ENCODE data around the gene SLC6A3. TPM values are rescaled to one million over a fixed set of nuclear protein-coding genes. Genes with fewer than 3 reads are reported as not detected.

Gene SLC6A3
- total RNA-seq, 2 experiments from 2014 or later: not detected

DNA sequence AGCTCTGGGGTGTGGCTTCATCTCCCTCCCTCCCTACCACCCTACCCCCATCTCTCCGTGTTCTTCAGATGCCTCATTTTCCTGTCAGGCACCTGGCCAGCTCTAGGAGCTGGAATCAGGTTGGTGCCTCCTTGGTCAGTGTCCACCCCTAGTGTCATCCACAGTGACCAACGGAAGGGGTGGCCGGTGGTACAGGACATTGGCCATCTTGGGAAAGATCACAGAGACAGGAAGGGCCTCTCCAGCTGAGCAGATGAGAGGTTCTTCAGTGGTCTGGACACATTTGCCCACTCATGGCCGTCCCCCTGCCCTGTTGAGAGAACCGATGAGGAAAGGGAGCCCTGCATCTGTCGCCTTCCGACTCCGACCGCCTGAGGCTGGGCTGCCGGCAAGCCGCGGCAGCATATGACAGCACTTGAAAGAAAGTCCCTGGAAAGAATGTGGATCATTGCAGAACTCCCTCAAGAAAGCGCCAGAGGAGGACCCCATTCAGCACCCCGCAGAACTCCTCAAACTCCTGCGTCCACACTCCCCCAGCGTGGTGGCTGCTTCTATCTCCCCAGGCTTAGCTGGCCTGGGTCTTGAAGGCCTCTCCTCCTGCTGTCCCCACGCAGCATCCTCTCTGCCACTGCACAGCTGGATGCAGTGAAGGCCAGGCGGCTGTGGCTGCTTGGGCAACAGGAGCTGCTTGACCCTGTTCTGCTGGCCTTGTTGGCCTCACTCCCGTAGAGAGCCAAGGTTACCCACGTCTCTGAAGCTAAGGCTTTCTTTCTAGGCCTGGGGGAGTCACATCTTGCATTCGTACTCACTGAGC, 98.4 kb downstream of the SLC6A3 start:
- CTCF ChIA-PET: interaction anchor here (0.7 to 0.9 kb wide), 3 partner anchors 12 to 298 kb away, joined by 3 to 4 read pairs (median 3); no protein-coding TSS in a partner anchor
- H3K27me3 Mint-ChIP-seq (ENCODE audit: low read depth): no peaks in the 10 kb centered on the region
- H3K36me3 Mint-ChIP-seq (ENCODE audit: low read depth): peaks cover 9% of the 10 kb centered on the region
- H3K27ac Mint-ChIP-seq: no peak overlapping the region
- peaks cover 26% of the 10 kb centered on the region for H3K4me1 Mint-ChIP-seq (ENCODE audit: low read depth)
- peak overlapping the region; percentile 76 for H3K4me3 Mint-ChIP-seq
- no peaks in the 10 kb centered on the region for H3K9me3 Mint-ChIP-seq
- intact Hi-C loops (cut with micrococcal nuclease): loop anchor here (10.0 kb wide), 2 partner anchors 298 to 872 kb away; no protein-coding TSS in a partner anchor
- DNase-seq: no peak

DNA sequence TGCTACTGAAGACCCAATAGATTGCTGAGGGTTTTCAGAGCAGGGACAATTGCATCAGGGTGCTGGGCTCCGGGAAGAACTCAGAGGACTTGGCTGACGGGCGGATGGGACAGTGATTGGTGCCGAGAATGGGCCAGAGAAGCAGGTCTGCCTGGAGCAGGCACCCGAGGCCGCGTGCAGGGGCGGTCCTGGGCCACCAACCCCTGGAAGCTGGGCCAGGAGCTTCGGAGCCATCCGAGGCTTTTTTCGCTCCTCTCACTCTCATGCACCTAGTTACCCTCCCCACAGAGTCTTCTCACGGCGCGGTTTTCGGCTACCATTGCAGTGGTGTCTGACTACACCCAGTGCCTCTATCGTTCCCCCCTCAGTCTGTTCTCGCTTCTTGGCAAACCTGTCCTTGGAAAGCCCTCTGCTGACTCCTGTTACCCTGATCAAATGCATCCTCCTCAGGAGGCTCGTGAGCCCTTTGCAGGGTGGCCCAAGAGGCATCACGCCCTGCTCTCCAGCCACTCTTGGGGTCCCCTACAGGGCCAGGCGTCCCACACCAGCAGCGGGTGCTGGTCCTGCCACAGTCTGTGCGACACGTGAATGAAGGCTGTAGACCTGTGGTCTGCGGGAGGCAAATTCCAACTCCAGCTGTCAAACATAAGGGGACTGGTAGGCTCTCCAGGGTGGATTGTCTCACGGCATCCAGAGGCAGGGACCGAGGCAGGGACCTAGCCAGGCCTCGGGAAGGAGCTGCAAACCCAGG, 99.2 kb downstream of the SLC6A3 start:
- Mint-ChIP-seq H3K4me3 (peak overlapping the region; percentile 76), H3K27ac (peak overlapping the region; percentile 53), H3K9me3 (no peaks in the 10 kb centered on the region), H3K4me1 (ENCODE audit: low read depth) (peaks cover 30% of the 10 kb centered on the region), H3K36me3 (ENCODE audit: low read depth) (peaks cover 15% of the 10 kb centered on the region), H3K27me3 (ENCODE audit: low read depth) (no peaks in the 10 kb centered on the region)
- CTCF ChIA-PET: interaction anchor here (0.9 kb wide), 2 partner anchors 13 to 299 kb away, joined by 3 read pairs; no protein-coding TSS in a partner anchor
- DNase-seq: no peak
- intact Hi-C loops (cut with micrococcal nuclease): loop anchor here (1.0 to 10.0 kb wide), 8 partner anchors 30 to 871 kb away; partner anchors contain the start of gene TERT

DNA sequence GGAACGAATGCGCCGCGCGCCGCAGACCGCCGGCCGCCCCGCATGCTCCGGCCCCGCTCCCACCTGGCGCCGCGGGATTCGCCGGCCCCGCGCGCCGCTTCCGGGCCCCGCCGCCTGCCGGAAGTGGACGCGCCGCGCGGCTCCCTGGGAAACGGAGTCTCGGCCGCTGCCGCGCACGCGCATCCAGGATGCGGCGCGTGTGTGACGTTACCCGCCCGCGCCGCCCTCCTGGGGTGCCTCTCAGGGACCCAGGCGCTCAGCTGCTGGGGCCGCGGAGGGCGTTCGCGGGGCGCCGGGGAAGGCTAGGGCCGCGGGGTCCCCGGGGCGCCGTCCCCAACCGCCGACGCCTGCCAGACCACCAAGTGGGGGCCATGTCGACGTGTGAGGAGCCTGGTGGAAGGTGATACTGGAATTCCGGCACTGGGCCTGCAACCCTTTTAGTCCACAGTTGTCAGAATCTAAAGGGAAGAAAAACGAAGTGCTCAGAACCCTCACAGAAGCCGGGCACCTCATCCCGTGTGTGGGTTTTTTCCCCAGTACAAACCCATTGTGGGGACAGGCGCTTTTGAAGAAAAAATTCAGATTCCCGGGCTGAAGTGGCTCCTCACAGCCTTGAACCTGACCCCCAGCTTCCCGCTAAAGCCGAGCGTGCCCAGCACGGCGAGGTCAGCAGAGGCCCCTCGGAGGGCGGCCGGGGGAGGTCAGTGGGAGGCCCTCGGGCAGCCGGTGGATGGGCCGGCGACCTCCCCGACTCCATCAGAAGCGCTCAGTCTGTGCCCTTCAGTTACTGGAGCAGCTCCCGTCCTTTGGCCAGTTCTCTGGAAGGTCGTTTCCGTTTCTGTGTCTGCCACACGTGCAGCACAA, 100.0 kb downstream of the SLC6A3 start, which contains the start of gene CLPTM1L:
Gene CLPTM1L (minus strand): TSS at position 125 of the 864 bp plus-strand sequence. CDS start 258 bp downstream, outside the sequence.
- intact Hi-C loops (cut with micrococcal nuclease): loop anchor here (1.0 to 10.0 kb wide), 8 partner anchors 29 to 870 kb away; partner anchors contain the start of gene TERT
- peak within 1 kb of the TSS; percentile 70 for H3K27ac Mint-ChIP-seq
- H3K27me3 Mint-ChIP-seq (ENCODE audit: low read depth): no peaks in the 10 kb centered on the region
- peaks cover 18% of the 10 kb centered on the region for H3K36me3 Mint-ChIP-seq (ENCODE audit: low read depth)
- CTCF ChIA-PET: interaction anchor here (0.9 to 1.0 kb wide), 2 partner anchors 35 to 172 kb away, joined by 3 read pairs; no protein-coding TSS in a partner anchor
- peak; percentile 87 for DNase-seq
- H3K9me3 Mint-ChIP-seq: no peaks in the 10 kb centered on the region
- H3K4me1 Mint-ChIP-seq (ENCODE audit: low read depth): peaks cover 31% of the 10 kb centered on the region
- peak within 1 kb of the TSS; percentile 79 for H3K4me3 Mint-ChIP-seq

DNA sequence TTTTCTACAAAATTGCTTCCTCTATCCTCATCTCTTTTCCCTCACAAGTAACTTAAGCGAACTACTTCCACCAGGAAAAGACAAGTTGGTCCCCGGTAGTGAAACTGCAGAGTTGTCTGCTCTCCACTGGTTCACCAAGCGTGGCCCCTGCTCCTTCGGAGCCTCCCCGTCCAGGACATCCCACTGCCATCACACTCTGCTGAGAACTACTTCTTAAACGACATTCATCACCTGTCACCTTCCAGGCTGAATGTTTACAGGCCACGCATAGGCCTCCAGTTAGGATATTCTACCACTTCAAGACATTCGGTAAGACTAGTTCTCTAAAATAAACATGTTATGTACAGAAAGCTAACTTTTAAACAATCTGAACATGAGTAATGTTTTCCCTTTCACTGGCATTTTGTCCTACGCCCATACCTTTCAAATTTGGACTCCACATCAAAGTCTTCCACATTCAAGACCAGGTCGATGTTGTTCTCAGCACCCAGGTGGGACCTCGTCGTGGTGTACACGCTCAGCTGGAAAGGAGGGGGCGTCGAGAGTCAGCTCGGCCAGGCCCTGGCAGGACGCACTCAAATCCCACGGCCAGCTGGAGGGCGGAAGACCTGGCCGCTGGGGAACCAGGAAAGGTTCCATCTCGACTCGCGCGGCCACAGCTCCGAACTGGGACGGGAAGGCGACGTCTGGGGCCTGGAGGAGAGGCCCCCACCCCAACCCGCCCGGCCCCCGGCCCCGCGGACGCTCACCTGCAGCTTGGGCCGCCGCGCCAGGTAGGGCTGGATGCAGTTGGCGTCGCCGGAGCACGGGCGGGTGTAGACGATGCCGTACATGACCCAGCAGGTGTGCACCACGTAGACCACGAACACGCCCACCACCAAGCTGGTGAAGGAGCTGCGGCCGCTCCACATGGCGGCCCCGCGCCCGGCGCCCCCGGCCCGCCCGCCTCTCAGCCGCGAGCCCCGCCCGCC, 101.0 kb downstream of the SLC6A3 start:
- CTCF ChIA-PET: interaction anchor here (0.7 to 1.0 kb wide), 3 partner anchors 36 to 285 kb away, joined by 3 read pairs; no protein-coding TSS in a partner anchor
- Mint-ChIP-seq H3K27ac (peak overlapping the region; percentile 70), H3K36me3 (ENCODE audit: low read depth) (peaks cover 20% of the 10 kb centered on the region), H3K27me3 (ENCODE audit: low read depth) (no peaks in the 10 kb centered on the region), H3K4me1 (ENCODE audit: low read depth) (peaks cover 31% of the 10 kb centered on the region), H3K4me3 (peak overlapping the region; percentile 79), H3K9me3 (no peaks in the 10 kb centered on the region)
- intact Hi-C loops (cut with micrococcal nuclease): loop anchor here (10.0 kb wide), 2 partner anchors 301 to 869 kb away; no protein-coding TSS in a partner anchor
- peak; percentile 21 for DNase-seq

DNA sequence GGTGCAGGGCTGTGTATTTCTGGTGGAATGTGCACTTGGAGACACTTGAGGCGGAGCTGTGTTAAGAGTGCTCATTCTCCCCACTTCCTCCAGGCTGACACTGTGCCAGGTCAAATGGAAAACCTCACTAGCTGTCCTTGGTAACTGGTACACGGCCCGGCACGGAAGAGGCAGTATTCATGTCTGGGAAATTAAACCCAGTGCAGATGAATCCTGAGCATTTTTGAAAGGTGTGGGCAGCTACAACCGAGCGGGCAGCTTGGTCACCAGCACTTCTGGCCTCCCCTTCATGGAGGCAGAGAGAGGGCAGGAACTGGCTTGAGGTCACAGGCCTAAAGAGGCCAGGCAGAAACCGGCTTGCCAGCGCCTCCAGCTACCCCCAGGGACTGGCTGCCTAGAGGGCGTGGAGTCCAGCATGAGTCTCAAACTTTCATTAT, 101.9 kb downstream of the SLC6A3 start:
- Mint-ChIP-seq H3K27me3 (ENCODE audit: low read depth) (no peaks in the 10 kb centered on the region), H3K36me3 (ENCODE audit: low read depth) (peaks cover 20% of the 10 kb centered on the region), H3K9me3 (no peaks in the 10 kb centered on the region), H3K27ac (no peak overlapping the region), H3K4me1 (ENCODE audit: low read depth) (peaks cover 31% of the 10 kb centered on the region), H3K4me3 (peak overlapping the region; percentile 54)
- CTCF ChIA-PET: no interaction called here
- intact Hi-C loops (cut with micrococcal nuclease): loop anchor here (10.0 kb wide), 2 partner anchors 301 to 869 kb away; no protein-coding TSS in a partner anchor
- DNase-seq: no peak

Other genes with a start within 250 kb of the SLC6A3 start
- not detected for gene SLC6A19, start 243.8 kb downstream of the SLC6A3 start, total RNA-seq
- not detected for gene SLC6A18, start 220.1 kb downstream of the SLC6A3 start, total RNA-seq
- 10 to 100 TPM; 10.1 to 13.1 TPM for gene TERT, start 150.4 kb downstream of the SLC6A3 start, total RNA-seq
- gene CLPTM1L, start 100.3 kb downstream of the SLC6A3 start, total RNA-seq: 10 to 100 TPM; 48.0 to 48.5 TPM
- gene LPCAT1, start 78.5 kb upstream of the SLC6A3 start, total RNA-seq: 10 to 100 TPM; 31.2 to 34.1 TPM

All from activated naive CD4-positive, alpha-beta T cell treated with anti-CD3 and anti-CD28 coated beads for 36 hours (primary cell).